ENCODE data around the gene TGFBRAP1.

- TF ChIP-seq FOXK2 (IDR thresholded peaks at IDR 0.05), result no peak
- TF ChIP-seq FOXM1 (IDR thresholded peaks at IDR 0.05; ENCODE audit: borderline replicate concordance), result no peak
- no peak for TF ChIP-seq FOXA1 (IDR thresholded peaks at IDR 0.05)
- no peak for TF ChIP-seq ARNT (IDR thresholded peaks at IDR 0.05)
- no peak for TF ChIP-seq PKNOX1 (IDR thresholded peaks at IDR 0.05)
- TF ChIP-seq LEF1 (IDR thresholded peaks at IDR 0.05; ENCODE audit: borderline replicate concordance), result no peak
- TF ChIP-seq HDGF (IDR thresholded peaks at IDR 0.05; ENCODE audit: borderline replicate concordance), result no peak
- TF ChIP-seq BHLHE40 (IDR thresholded peaks at IDR 0.05; ENCODE audit: borderline replicate concordance), result no peak
- TF ChIP-seq NFRKB (IDR thresholded peaks at IDR 0.05), result no peak
Measured at GRCh38 chr2:105373344-105373781, 43.8 kb upstream of the TGFBRAP1 start.

All from HEK293T (cell line).